K562 (cell line): ENCODE measurements around the gene MAP10. TPM values are rescaled to one million over a fixed set of nuclear protein-coding genes. Genes with fewer than 3 reads are reported as not detected.

ENCODE experiments used
- ATAC-seq: fragments of 200-7000 bp; cut with Tn5 transposase; 3 replicates; pipeline ENCODE4 v1.9.1; 2020; ENCODE audit warnings: moderate library complexity
- BruUV-seq: library from RNA; stranded (reverse); fragments of 400-500 nt; replicated peaks from 2 replicates; lab custom pipeline; 2021; lab: Mats Ljungman, UMichigan
- CTCF ChIA-PET: fragments of 300-600 bp; formaldehyde crosslinking; extraction: SDS; loops from one replicate; lab custom pipeline; 2021; ENCODE audit warnings: low intra/inter-chr PET ratio; lab: Yijun Ruan, JAX
- POLR2A ChIA-PET: fragments of 300-600, 350-650 bp; sonication (Branson Sonifier 250); formaldehyde crosslinking; extraction: SDS; loops from one replicate; lab custom pipeline; 2021; ENCODE audit warnings: antibody characterized with exemption, inconsistent platforms; lab: Yijun Ruan, JAX
- DNase-seq, 4 experiments: peaks; one replicate each; pipeline versions ENCODE4 v3.0.0 to v3.0.0-alpha.2; 2011 to 2018; ENCODE audit warnings: low spot score in 3 of 4, mixed read lengths in 3 of 4; ENCODE audit errors: extremely low read depth in 1 of 4
- FAIRE-seq: peaks from 2 replicates; lab custom pipeline; 2011; peaks lifted over from hg19 to GRCh38; lab: Jason Lieb, UNC
- H2AFZ ChIP-seq: 2 replicates; pipeline ENCODE4 v1.6.0; 2011; ENCODE audit warnings: low read depth, low read length, control low read depth, inconsistent platforms
- H3K27ac ChIP-seq: fragments of 200-600 bp; 3 replicates; pipeline ENCODE4 v1.8.0; 2011; ENCODE audit warnings: low read depth, mild to moderate bottlenecking, control low read depth, inconsistent platforms, low read length, moderate library complexity, mixed read lengths; ENCODE audit errors: extremely low read depth
- H3K27me3 ChIP-seq, 2 experiments: fragments of 300-600 bp in 1 of 2; 2 replicates in 1 of 2; 3 replicates in 1 of 2; pipeline versions ENCODE4 v1.6.0 to v1.8.0; 2011; ENCODE audit warnings: inconsistent platforms in 2 of 2, low read length in 2 of 2, mild to moderate bottlenecking in 1 of 2, mixed read lengths in 1 of 2, moderate library complexity in 1 of 2; ENCODE audit not compliant: control insufficient read depth in 2 of 2, insufficient read depth in 2 of 2
- H3K36me3 ChIP-seq: fragments of 300-600 bp; 3 replicates; pipeline ENCODE4 v1.8.0; 2011; ENCODE audit warnings: mild to moderate bottlenecking, low read length, inconsistent platforms; ENCODE audit not compliant: control insufficient read depth, insufficient read depth
- H3K4me1 ChIP-seq, 2 experiments: fragments of 200-600 bp in 1 of 2; replicated peaks in 1 of 2; 2 replicates in 1 of 2; 3 replicates in 1 of 2; pipeline versions ENCODE4 v1.5.1 to v1.8.0; 2011; ENCODE audit warnings: inconsistent platforms in 2 of 2, low read length in 2 of 2, mild to moderate bottlenecking in 1 of 2, mixed read lengths in 1 of 2, moderate library complexity in 1 of 2; ENCODE audit not compliant: control insufficient read depth in 2 of 2, insufficient read depth in 2 of 2
- H3K4me2 ChIP-seq: 2 replicates; pipeline ENCODE4 v1.6.1; 2011; ENCODE audit warnings: low read length, control low read depth, inconsistent platforms, mixed read lengths; ENCODE audit not compliant: insufficient read depth
- H3K4me3 ChIP-seq: fragments of 200-600 bp; sonication (generic), shearing (Covaris generic); 2 replicates; pipeline ENCODE4 v1.5.1; 2016; ENCODE audit warnings: control low read depth, inconsistent platforms
- H3K79me2 ChIP-seq: fragments of 200-600 bp; 3 replicates; pipeline ENCODE4 v1.8.0; 2011; ENCODE audit warnings: low read length, inconsistent platforms; ENCODE audit not compliant: control insufficient read depth, insufficient read depth
- H3K9ac ChIP-seq, 2 experiments: 2 replicates each; pipeline versions ENCODE4 v1.6.0 to v1.6.1; 2011; ENCODE audit warnings: low read depth in 2 of 2, low read length in 2 of 2, control low read depth in 1 of 2, inconsistent platforms in 1 of 2, mild to moderate bottlenecking in 1 of 2, mixed read lengths in 1 of 2; ENCODE audit not compliant: insufficient read depth in 1 of 2
- H3K9me1 ChIP-seq: one replicate; pipeline ENCODE4 v1.6.0; 2011; ENCODE audit warnings: inconsistent platforms, mild to moderate bottlenecking, low read length, moderate library complexity; ENCODE audit not compliant: control insufficient read depth, insufficient read depth
- H3K9me3 ChIP-seq: replicated peaks from 2 replicates; pipeline ENCODE4 v1.5.1; 2011; ENCODE audit warnings: low read depth, low read length, inconsistent platforms; ENCODE audit not compliant: control insufficient read depth, insufficient read depth
- H4K20me1 ChIP-seq: replicated peaks from 2 replicates; pipeline ENCODE4 v1.6.1; 2011; ENCODE audit warnings: low read length, inconsistent platforms, mixed read lengths; ENCODE audit not compliant: control insufficient read depth, insufficient read depth
- CBX8 ChIP-seq: fragments of 200-600 bp; sonication (generic); IDR thresholded peaks from 2 replicates; pipeline ENCODE4 v1.6.1; 2012; ENCODE audit warnings: borderline replicate concordance, mixed run types, low read depth, mild to moderate bottlenecking, moderate library complexity, mixed read lengths, low read length, control low read depth, inconsistent platforms; ENCODE audit not compliant: poor library complexity, severe bottlenecking; ENCODE audit errors: extremely low read depth
- HEY1 ChIP-seq: fragments of 250-450 bp; sonication (Bioruptor Pico); IDR thresholded peaks from 2 replicates; pipeline ENCODE4 v1.5.0; 2020; ENCODE audit warnings: mild to moderate bottlenecking, moderate library complexity, borderline replicate concordance
- MAX ChIP-seq: sonication (generic); formaldehyde crosslinking; IDR thresholded peaks from 2 replicates; pipeline ENCODE4 v1.9.0; 2022; ENCODE audit warnings: mild to moderate bottlenecking, missing genetic modification reagents
- PRPF4 ChIP-seq: fragments of 200-400 bp; formaldehyde crosslinking; IDR thresholded peaks from one replicate; pipeline ENCODE4 v1.6.1; 2017; ENCODE audit warnings: low read length, low read depth, mild to moderate bottlenecking; ENCODE audit not compliant: insufficient read depth, poor library complexity, severe bottlenecking
- SRSF7 ChIP-seq: fragments of 200-400 bp; formaldehyde crosslinking; optimal IDR thresholded peaks from 2 replicates; pipeline ENCODE3; 2017; ENCODE audit warnings: mild to moderate bottlenecking, low read depth, low read length
- ZNF217 ChIP-seq: sonication (generic); formaldehyde crosslinking; IDR thresholded peaks from 2 replicates; pipeline ENCODE4 v1.8.0; 2022; ENCODE audit warnings: mild to moderate bottlenecking, missing genetic modification reagents
- WGBS: fragments of 100-300 bp; shearing (Covaris generic); methylation state at CpG from one replicate; pipeline ENCODE4 v1.1.6; 2016; ENCODE audit warnings: low coverage, mixed read lengths; ENCODE audit not compliant: insufficient coverage; ENCODE audit errors: missing lambda C conversion rate; 5-methylcytosine and 5-hydroxymethylcytosine counted together
- in situ Hi-C: fragments of 300-500 bp; cut with MboI; formaldehyde crosslinking; loops from 4 replicates; pipeline ENCODE4 v1.15.0; 2018; ENCODE audit warnings: inconsistent platforms, mixed read lengths
- intact Hi-C: fragments of 100-400 bp; cut with micrococcal nuclease; formaldehyde crosslinking; loops from 2 replicates; pipeline ENCODE4 v1.14.2; 2022
- polyA plus RNA-seq, 8 experiments: library from polyadenylated mRNA; depleted of rRNA in 4 of 8; stranded (reverse) in 5 of 8; unstranded in 3 of 8; fragments of >200 nt; fragmentation: Nextera tagmentation in 2 of 8; fragmentation: Illumina TruSeq in 1 of 8; extraction: Ambion mirVana in 2 of 8; extraction: Trizol in 1 of 8; gene quantifications; 2 replicates each; pipeline versions ENCODE4 v1.2.1 to v1.2.3, GENCODE V29; 2011 to 2014; ENCODE audit warnings: inconsistent platforms in 1 of 8, missing spikeins in 1 of 8
- total RNA-seq, 7 experiments: library from RNA; depleted of rRNA in 6 of 7; stranded (reverse); fragments of >200 nt in 6 of 7; fragmentation: Illumina TruSeq in 2 of 7; extraction: Trizol in 2 of 7; gene quantifications; 2 replicates each; pipeline versions ENCODE4 v1.2.1 to v1.2.3, GENCODE V29; 2011 to 2021; ENCODE audit warnings: low replicate concordance in 1 of 7

MAP10 gene
- total and polyA plus RNA-seq, 9 of the 15 experiments (the other 6 are each of a cell fraction or from before 2014, with no cell fraction given): 0.11 to 0.98 (median 0.69) TPM

GRCh38 chr1:232853994-232854797 is 49.0 kb downstream of the MAP10 start:
- POLR2A ChIA-PET: interaction anchor here (0.6 to 1.9 kb wide), 5 partner anchors 11 to 356 kb away, joined by 3 to 5 read pairs (median 3); no protein-coding TSS in a partner anchor

More at GRCh38 chr1:232853994-232854797, 49.0 kb downstream of the MAP10 start:
- Histone ChIP-seq H3K4me2 (no peak overlapping the region), H3K9ac (no peak overlapping the region), H3K27ac (no peak overlapping the region), H3K36me3 (no peaks in the 10 kb centered on the region), H3K27me3 (no peaks in the 10 kb centered on the region), H3K79me2 (no peaks in the 10 kb centered on the region), H3K9me1 (no peaks in the 10 kb centered on the region), H4K20me1 (no peaks in the 10 kb centered on the region), H3K4me1 (no peaks in the 10 kb centered on the region), H3K4me3 (no peak overlapping the region), H3K9me3 (no peaks in the 10 kb centered on the region), H2AFZ (no peak overlapping the region)
- no peak for ATAC-seq
- intact Hi-C loops: loop anchor here (5.0 kb wide), 1 partner anchor 52 kb away; no protein-coding TSS in a partner anchor
- DNase-seq: no peak
- peak; percentile 19 for FAIRE-seq
- WGBS: under 1% methylated on average over 7 of the region's 7 CpGs
- BruUV-seq: no TSS peak
- in situ Hi-C loops: no loop called here
- CTCF ChIA-PET: no interaction called here
- no peak for TF ChIP-seq ZNF217
- TF ChIP-seq HEY1 (CRISPR knock-in tag): no peak
- no peak for TF ChIP-seq SRSF7
- no peak for TF ChIP-seq PRPF4
- no peak for TF ChIP-seq MAX
- TF ChIP-seq CBX8: no peak
- TF ChIP-seq, all 486 proteins: peak for 0
